ENCODE measurements around the gene S100A2.

Gene S100A2

GRCh38 chr1:153543736-153544135 is 21.9 kb downstream of the S100A2 start:
- DNase-seq: no peak

GRCh38 chr1:153542956-153543711 is 22.5 kb downstream of the S100A2 start:
- no peak for DNase-seq

DNA sequence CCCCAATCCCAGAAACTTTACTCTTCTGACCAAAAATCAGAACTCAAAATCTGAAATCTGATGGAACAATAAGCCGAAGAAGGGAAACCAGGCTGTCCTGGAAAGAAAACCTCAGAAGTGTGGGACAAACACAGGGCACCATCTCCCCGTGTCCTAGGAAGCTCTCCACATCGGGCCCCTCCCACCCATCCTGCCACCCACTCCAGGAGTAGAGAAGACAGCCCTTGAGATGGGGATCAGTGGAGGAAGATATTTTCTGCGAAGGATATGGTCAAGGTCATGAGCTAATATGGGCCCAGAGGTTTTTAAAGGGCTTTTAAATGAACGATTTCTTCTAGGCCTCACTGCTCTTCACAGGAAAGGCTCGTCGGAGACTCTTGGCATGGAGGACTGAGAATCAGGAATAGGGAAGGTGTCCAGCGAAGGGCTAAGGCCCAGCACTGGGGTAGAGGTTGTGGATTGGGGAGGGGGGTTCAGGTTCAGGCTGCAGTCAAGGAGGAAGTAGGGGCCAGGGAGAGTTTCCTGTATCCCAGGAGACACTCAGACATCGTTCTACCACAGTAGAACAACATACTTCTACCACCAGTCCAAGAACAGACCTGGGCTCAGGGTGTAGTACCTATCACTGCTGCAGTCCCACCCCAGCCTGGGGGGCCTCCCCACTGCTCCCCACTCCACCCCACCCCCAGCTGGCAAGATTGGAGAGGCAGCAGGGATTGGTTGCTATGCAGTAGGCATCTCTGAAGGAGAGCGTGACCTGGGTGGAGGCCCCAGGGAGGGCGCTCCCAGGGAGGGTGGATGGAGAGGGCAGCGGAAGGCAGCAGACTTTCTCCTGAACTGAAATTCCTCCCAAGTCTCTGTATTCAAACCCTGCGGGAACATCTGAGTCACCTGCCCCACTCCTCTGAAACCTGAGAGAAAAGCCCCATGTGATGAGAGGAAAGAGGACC is 23.7 kb downstream of the S100A2 start:
- no peak for DNase-seq

- DNase-seq: no peak
Measured at GRCh38 chr1:153540394-153541361, 25.0 kb downstream of the S100A2 start, which contains the start of gene S100A5. TSS of gene S100A5 (minus strand) at chr1:153540934. CDS start at chr1:153540191, 743 bp downstream.

GRCh38 chr1:153539395-153540093 is 26.1 kb downstream of the S100A2 start:
- DNase-seq: no peak

DNA sequence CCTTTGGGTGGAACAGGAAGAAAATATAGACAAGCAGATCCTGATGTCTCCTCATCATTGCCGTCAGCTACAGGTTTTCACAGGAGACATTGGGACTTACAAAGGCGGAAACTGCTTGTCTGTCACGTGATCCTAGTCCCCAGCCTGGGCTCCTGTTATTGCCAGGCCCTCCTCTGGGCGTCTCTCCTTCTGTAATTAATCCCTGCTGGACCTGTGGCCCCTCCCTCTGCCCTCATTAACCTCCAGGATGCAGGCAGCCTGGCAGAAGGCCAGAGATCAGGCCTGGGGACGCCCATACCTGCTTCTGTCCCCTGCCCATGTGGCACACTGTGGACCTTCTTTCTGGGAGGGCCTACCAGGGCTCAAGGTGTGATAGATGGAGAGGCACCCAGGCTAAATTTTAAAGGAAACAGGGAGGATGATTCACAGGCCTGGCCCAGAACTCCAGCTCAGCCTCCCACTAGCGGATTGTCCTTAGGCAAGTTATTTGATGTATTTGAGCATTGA is 27.3 kb downstream of the S100A2 start:
- DNase-seq: no peak

GRCh38 chr1:153537376-153537730 is 28.3 kb downstream of the S100A2 start:
- DNase-seq: no peak

GRCh38 chr1:153536671-153537375 is 28.8 kb downstream of the S100A2 start:
- no peak for DNase-seq

DNA sequence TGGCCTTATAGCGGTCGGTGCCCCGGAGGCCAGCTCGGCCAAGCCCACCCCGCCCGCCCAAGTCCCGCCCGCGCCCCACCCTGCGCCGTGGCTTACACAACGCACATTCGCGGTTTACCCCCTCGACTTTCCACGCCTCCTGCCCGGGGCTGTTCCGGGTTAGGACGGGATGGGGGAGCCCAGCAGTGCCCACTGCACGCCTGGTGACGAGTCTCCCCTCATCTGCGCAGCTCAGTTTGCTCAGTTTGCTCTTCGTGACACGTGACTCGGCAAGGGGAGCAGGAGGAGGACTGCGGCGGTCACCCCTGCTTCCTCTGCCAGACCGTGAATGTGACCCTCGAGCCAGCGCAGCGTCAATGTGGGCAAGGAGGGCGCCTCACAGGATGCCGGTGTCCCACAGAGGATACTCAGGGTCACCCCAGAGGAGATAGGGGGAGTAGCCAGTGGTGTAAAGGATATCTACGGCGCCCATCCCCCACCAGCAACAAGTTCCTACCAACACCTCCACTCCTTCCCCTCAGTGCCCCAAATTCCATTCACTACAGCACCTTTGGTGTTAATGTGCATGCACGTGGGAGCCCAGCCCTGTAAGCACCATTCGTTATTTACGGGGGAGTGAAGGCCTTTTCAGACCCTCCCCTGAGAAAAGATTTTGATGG is 29.5 kb downstream of the S100A2 start:
- DNase-seq: peak; percentile 75

GRCh38 chr1:153535242-153536011 is 30.2 kb downstream of the S100A2 start, which contains the start of gene S100A6:
TSS of gene S100A6 (minus strand) at chr1:153535991. CDS start at chr1:153535339, 652 bp downstream.
- DNase-seq: peak; percentile 58

- DNase-seq: no peak
Measured at GRCh38 chr1:153534925-153535241, 30.8 kb downstream of the S100A2 start.

GRCh38 chr1:153534226-153534924 is 31.3 kb downstream of the S100A2 start:
- no peak for DNase-seq

DNA sequence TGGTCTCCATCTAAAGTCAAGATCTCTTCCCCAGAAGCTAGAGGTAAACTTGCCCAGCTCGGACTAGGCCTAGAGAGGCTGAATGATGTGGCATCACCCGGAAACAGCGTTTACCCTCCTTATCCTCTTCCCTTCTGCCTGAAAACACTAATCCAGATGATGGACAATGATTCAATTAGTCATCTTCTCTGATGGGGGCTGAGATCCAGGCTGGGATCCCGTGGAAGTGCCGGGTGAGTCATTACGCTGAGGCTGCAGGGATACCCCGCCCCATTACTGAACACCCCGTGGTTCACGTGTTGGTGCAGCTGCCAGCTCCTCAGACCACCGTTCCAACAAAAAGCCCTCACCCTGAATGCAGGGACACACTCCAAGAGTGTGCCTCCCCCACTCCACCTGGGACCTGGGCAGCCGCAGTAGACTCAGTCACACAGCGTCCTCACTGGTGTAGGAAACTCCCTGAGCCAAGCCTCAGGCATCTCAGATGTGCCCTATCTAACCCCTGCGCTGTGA is 31.9 kb downstream of the S100A2 start:
- peak; percentile 28 for DNase-seq

DNA sequence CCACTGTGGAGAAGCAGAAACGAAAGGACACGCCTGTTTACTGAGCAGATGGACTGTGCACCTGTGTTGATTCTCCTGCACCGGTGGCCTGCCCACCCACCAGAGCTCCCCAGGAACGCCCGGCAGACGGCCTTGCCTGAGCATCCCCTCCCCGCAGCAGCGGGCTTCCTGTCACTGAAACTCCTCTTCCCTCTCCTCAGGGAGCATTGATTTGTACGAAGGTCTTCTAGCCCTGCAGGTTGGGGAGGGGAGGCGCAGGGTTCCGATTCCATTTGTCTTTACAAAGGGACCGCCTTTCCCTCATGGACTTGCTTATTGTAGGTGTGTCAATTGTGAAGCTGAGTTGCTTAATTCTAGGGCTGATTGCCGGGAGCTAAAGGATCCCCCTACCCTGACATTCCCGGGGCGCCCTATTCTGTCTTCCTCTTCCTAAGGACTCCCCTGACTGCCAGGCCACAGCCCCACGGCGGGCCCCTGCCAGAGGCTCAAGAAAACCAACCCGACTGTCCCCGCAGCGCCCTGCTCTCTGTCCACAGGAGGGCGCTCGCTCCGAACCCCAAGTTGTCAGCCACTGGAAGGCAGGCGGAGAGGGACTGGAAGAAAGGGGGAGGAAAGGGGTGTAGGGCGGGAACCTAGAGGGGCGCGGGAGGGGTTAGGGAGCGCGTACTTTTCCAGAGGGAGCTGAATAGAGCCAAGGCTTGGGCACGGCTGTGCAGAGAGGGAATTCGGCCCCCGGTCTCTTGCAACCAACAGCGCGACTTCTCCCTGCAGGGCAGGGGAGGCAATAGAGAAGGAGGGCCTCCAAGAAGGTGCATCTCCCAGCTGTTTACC is 32.7 kb downstream of the S100A2 start:
- DNase-seq: peak; percentile 80

DNA sequence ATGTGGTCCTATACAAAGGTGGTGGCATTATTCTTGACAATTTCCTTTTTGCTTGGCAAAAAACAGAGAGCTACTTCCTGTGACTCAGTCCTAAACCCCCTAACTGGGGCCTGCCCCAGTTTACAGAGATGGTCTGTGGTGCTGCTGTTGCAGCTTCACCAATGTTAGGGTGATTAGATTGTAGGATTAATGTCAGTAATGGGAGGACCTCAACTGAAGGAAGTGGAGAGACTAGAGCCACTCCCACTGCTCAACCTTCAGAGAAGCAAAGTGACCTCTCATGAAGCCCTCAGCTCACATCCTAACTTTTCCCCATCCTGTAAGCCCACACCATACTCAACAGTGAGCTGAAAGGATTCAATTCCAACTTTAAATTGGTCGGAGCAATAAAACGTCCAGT is 33.5 kb downstream of the S100A2 start:
- peak; percentile 36 for DNase-seq

DNA sequence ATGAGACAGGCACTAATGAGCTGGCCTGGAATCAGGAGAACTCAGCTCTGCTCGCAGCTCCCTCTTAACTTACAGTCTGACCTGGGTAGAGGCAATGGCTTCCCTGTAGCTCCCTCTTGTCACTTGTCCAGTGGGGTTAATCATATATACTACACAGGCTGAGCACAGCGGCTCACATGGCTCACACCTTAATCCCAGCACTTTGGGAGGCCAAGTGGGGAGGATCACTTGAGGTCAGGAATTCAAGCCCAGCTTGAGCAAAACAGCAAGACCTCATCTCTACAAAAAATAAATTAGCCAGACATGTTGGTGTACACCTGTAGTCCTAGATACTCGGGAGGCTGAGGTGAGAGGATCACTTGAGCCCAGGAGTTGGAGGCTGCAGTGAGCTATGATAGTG is 34.0 kb downstream of the S100A2 start:
- peak; percentile 26 for DNase-seq

DNA sequence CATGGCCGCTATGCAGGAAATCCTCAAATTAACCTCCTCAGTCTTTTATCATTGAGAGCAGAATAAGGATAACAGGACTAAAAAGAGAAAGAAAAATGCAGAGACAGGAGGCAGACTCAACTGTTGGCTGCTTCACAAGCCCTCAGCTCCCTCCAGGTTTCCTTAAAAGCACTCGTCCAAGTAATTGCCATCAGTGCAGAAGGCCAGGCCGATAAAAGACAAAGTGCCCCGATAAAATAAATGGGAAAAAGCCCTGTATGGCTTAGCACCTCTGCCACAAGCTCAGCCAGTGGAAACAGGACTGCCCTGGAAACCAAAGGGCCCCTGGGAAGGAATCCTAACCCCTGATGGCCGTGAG is 38.0 kb downstream of the S100A2 start:
- no peak for DNase-seq
